Spleen (tissue), 13 donors: ENCODE results near the gene STAU1. TPM values are rescaled to one million over a fixed set of nuclear protein-coding genes. Genes with fewer than 3 reads are reported as not detected.
A peak's percentile ranks its signal among the peaks of the same experiment; 100 is the strongest.

Experiments used
- DNase-seq: peaks from one replicate; pipeline ENCODE4 v3.0.0-alpha.2; 2020
- H3K27ac ChIP-seq, 8 donors: fragments of 200-600 bp; sonication (generic) in 7 of 8; 1 replicate in 4 of 8; 2 replicates in 4 of 8; pipeline versions ENCODE4 v1.5.0 to v1.8.0; 2016 to 2021; ENCODE audit warnings: inconsistent platforms in 4 of 8, mild to moderate bottlenecking in 4 of 8, moderate library complexity in 1 of 8
- H3K27me3 ChIP-seq, 7 donors: fragments of 200-600 bp; sonication (generic) in 6 of 7; replicated peaks in 1 of 7; 1 replicate in 4 of 7; 2 replicates in 3 of 7; pipeline versions ENCODE4 v1.5.0 to v1.8.0; 2016 to 2021; ENCODE audit warnings: inconsistent platforms in 3 of 7, mild to moderate bottlenecking in 1 of 7
- H3K36me3 ChIP-seq, 6 donors: fragments of 200-600 bp; sonication (generic) in 5 of 6; 1 replicate in 4 of 6; 2 replicates in 2 of 6; pipeline versions ENCODE4 v1.5.0 to v1.8.0; 2016 to 2021; ENCODE audit warnings: inconsistent platforms in 2 of 6
- H3K4me1 ChIP-seq, 6 donors: fragments of 200-600 bp; sonication (generic) in 5 of 6; 1 replicate in 3 of 6; 2 replicates in 3 of 6; pipeline versions ENCODE4 v1.5.0 to v1.8.0; 2016 to 2021; ENCODE audit warnings: inconsistent platforms in 3 of 6
- H3K4me3 ChIP-seq, 8 donors: fragments of 200-600 bp; sonication (generic) in 7 of 8; 1 replicate in 4 of 8; 2 replicates in 4 of 8; pipeline versions ENCODE4 v1.5.0 to v1.8.0; 2016 to 2021; ENCODE audit warnings: inconsistent platforms in 4 of 8, mild to moderate bottlenecking in 4 of 8, moderate library complexity in 2 of 8
- H3K9me3 ChIP-seq, 8 donors: fragments of 200-600 bp; sonication (generic) in 7 of 8; 1 replicate in 4 of 8; 2 replicates in 4 of 8; pipeline versions ENCODE4 v1.5.0 to v1.8.0; 2016 to 2021; ENCODE audit warnings: inconsistent platforms in 4 of 8
- CTCF ChIP-seq, 11 experiments: fragments of 200-600 bp in 7 of 11; fragments of 450-650 bp in 4 of 11; sonication (generic) in 4 of 11; IDR thresholded peaks in 8 of 11; conservative IDR thresholded peaks in 3 of 11; 1 replicate in 7 of 11; 2 replicates in 4 of 11; pipeline versions ENCODE4 v1.4.0 to v1.8.0; 2016 to 2021; ENCODE audit warnings: antibody characterized with exemption in 11 of 11, inconsistent platforms in 4 of 11, mild to moderate bottlenecking in 1 of 11
- POLR2A ChIP-seq, 3 donors: fragments of 450-650 bp; IDR thresholded peaks; one replicate each; pipeline ENCODE4 v1.5.1; 2017; ENCODE audit warnings: antibody characterized with exemption in 3 of 3, mild to moderate bottlenecking in 1 of 3
- POLR2AphosphoS5 ChIP-seq, 3 donors: sonication (generic); formaldehyde crosslinking; IDR thresholded peaks; one replicate each; pipeline ENCODE4 v1.5.1; 2017; ENCODE audit warnings: antibody characterized with exemption in 3 of 3
- WGBS, 5 donors: extraction: QIAGEN DNeasy Blood & Tissue Kit in 3 of 5; methylation state at CpG; one replicate each; pipeline versions ENCODE4 v1.1.5 to v1.1.7; 2013 to 2018; 5-methylcytosine and 5-hydroxymethylcytosine counted together
- intact Hi-C: fragments of 100-400 bp; cut with DNase I; formaldehyde crosslinking; loops from one replicate; pipeline ENCODE4 v1.15.0; 2023; ENCODE audit warnings: low total_unique reads
- long read RNA-seq, 2 donors: transcript quantifications; one replicate each; lab custom pipeline, GENCODE V29; 2026
- polyA plus RNA-seq, 3 donors: library from polyadenylated mRNA; stranded (reverse); fragments of 200-250 nt; gene quantifications; one replicate each; pipeline ENCODE4 v1.2.1, GENCODE V29; 2013
- total RNA-seq, 7 donors: library from RNA; depleted of rRNA in 3 of 7; stranded (reverse); fragments of >200 nt in 3 of 7; fragmentation: NEBNext Ultra II Directional in 4 of 7; extraction: Animal tissue kit (Norgen Biotek cat#: 25700) in 4 of 7; gene quantifications; one replicate each; pipeline versions ENCODE4 v1.1.0 to v1.2.1, GENCODE V29; 2016 to 2021
- donor health status: healthy with polysubstance abuse.
- donor health status: DM: no; HTN: no; CAD: no; lungs with moderate emphysema.
- donor health status: DM: no; HTN: no; CAD: no.
- donor health status: Bipolar disorder and iron deficiency.
- donor health status: healthy.
- donor health status: DM: no; HTN: no; CAD: no.
- donor health status: DM: yes; HTN: yes; CAD: no.

STAU1 gene, protein sequence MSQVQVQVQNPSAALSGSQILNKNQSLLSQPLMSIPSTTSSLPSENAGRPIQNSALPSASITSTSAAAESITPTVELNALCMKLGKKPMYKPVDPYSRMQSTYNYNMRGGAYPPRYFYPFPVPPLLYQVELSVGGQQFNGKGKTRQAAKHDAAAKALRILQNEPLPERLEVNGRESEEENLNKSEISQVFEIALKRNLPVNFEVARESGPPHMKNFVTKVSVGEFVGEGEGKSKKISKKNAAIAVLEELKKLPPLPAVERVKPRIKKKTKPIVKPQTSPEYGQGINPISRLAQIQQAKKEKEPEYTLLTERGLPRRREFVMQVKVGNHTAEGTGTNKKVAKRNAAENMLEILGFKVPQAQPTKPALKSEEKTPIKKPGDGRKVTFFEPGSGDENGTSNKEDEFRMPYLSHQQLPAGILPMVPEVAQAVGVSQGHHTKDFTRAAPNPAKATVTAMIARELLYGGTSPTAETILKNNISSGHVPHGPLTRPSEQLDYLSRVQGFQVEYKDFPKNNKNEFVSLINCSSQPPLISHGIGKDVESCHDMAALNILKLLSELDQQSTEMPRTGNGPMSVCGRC
- total RNA-seq, result 10 to 100 TPM; 55.8 to 76.9 (median 62.2) TPM
- 10 to 100 TPM; 18.5 to 26.7 (median 20.1) TPM for polyA plus RNA-seq
- long read RNA-seq, donor 1, transcript STAU1-203 (13 exons, 3,211 nt), result major isoform, 10 of 58 reads
- long read RNA-seq, donor 1, partial matches to known transcripts, result 43 of 58 reads
- long read RNA-seq, donor 1, other reads (novel, unspliced or antisense), result 0 of 58 reads
- long read RNA-seq, donor 2, partial matches to known transcripts, result 0 of 9 reads
- long read RNA-seq, donor 2, other reads (novel, unspliced or antisense), result 0 of 9 reads

- intact Hi-C loops, result no loop called here
- peaks cover 0 to 7% (median 0%) of the 10 kb centered on the region in 6 donors for H3K36me3 ChIP-seq
- TF ChIP-seq CTCF (IDR thresholded peaks at IDR 0.05 in 8 of 11, conservative IDR thresholded peaks at IDR 0.05 in 3 of 11), result peak in 3 of 11 experiments; percentile 10 to 41 (median 25)
- peak; percentile 86 to 94 (median 87) for TF ChIP-seq POLR2AphosphoS5 (IDR thresholded peaks at IDR 0.05)
- peak in 1 of 3 donors; percentile 47 for TF ChIP-seq POLR2A (IDR thresholded peaks at IDR 0.05)
- peak within 1 kb of the TSS; percentile 67 to 94 (median 82) for H3K4me3 ChIP-seq
- peak within 1 kb of the TSS; percentile 82 to 99 (median 93) for H3K27ac ChIP-seq
- H3K27me3 ChIP-seq, result no peaks in the 10 kb centered on the region
- WGBS, 5 donors, result 0 to 1% (median 1%) methylated on average over 57 to 88 of the region's 89 CpGs
- H3K9me3 ChIP-seq, result no peaks in the 10 kb centered on the region
- peaks cover 8 to 52% (median 43%) of the 10 kb centered on the region in 6 donors for H3K4me1 ChIP-seq
- DNase-seq, result peak; percentile 99
Observed at GRCh38 chr20:49187851-49188641, at the start of gene STAU1. STAU1 (minus strand) TSS chr20:49188334; CDS start chr20:49166201, 22,133 bp downstream.

GRCh38 chr20:49237531-49237930 is 49.4 kb upstream of the STAU1 start:
- no peak for DNase-seq
- no peak overlapping the region for H3K27ac ChIP-seq
- H3K27me3 ChIP-seq, result no peaks in the 10 kb centered on the region
- H3K4me1 ChIP-seq, result no peaks in the 10 kb centered on the region
- H3K36me3 ChIP-seq, result peaks cover 11 to 100% (median 99%) of the 10 kb centered on the region in 6 donors
- intact Hi-C loops, result no loop called here
- TF ChIP-seq POLR2A (IDR thresholded peaks at IDR 0.05), result no peak
- TF ChIP-seq CTCF (IDR thresholded peaks at IDR 0.05 in 8 of 11, conservative IDR thresholded peaks at IDR 0.05 in 3 of 11), result no peak
- no peak for TF ChIP-seq POLR2AphosphoS5 (IDR thresholded peaks at IDR 0.05)
- WGBS, 5 donors, result 87 to 93% (median 91%) methylated on average over 4 of the region's 4 CpGs
- H3K9me3 ChIP-seq, result no peaks in the 10 kb centered on the region
- H3K4me3 ChIP-seq, result no peak overlapping the region

DNA sequence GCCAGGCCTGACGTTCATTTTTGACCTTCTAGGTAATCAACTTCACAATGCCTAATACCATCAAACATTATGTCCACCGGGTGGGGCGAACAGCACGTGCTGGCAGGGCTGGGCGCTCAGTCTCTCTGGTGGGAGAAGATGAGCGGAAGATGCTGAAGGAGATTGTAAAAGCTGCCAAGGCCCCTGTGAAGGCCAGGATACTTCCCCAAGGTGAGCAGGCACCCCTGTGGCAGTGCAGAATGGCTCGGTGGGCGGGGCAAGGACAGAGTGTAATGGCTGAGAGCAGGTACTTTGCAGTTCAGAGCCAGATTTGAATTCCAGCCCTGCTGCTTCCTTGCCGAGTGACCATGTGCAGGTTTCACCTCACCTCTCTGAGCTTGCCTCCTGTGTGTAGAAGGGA is 48.2 kb upstream of the STAU1 start:
- intact Hi-C loops, result no loop called here
- TF ChIP-seq POLR2AphosphoS5 (IDR thresholded peaks at IDR 0.05), result no peak
- no peak for TF ChIP-seq CTCF (IDR thresholded peaks at IDR 0.05 in 8 of 11, conservative IDR thresholded peaks at IDR 0.05 in 3 of 11)
- TF ChIP-seq POLR2A (IDR thresholded peaks at IDR 0.05), result no peak
- WGBS, 5 donors, result 89 to 96% (median 93%) methylated on average over 9 of the region's 9 CpGs
- no peaks in the 10 kb centered on the region for H3K9me3 ChIP-seq
- peaks cover 13 to 100% (median 99%) of the 10 kb centered on the region in 6 donors for H3K36me3 ChIP-seq
- H3K27me3 ChIP-seq, result no peaks in the 10 kb centered on the region
- H3K4me1 ChIP-seq, result peaks cover 0 to 2% (median under 1%) of the 10 kb centered on the region in 6 donors
- peak; percentile 24 for DNase-seq
- H3K4me3 ChIP-seq, result no peak overlapping the region
- no peak overlapping the region for H3K27ac ChIP-seq
